PFSK-1 (cell line): ENCODE measurements around the gene ANKFN1.

Experiments used
- POLR2AphosphoS5 ChIP-seq: IDR thresholded peaks from 2 replicates; pipeline ENCODE4 v1.6.1; 2012; ENCODE audit warnings: low read depth, mild to moderate bottlenecking, control low read depth, low read length, moderate library complexity
- TAF1 ChIP-seq: IDR thresholded peaks from 2 replicates; pipeline ENCODE4 v1.6.1; 2012; ENCODE audit warnings: low read length, control low read depth, borderline replicate concordance; ENCODE audit not compliant: insufficient read depth

GRCh38 chr17:56260376-56261002 is 107.2 kb downstream of the ANKFN1 start:
- TF ChIP-seq TAF1 (no peak), POLR2AphosphoS5 (no peak)
